Measurements from ENCODE around the gene GOPC. TPM values are rescaled to one million over a fixed set of nuclear protein-coding genes. Genes with fewer than 3 reads are reported as not detected.

Gene GOPC
- total RNA-seq, 4 donors from 2014 or later, result 11.0 to 22.9 (median 16.7) TPM

DNA sequence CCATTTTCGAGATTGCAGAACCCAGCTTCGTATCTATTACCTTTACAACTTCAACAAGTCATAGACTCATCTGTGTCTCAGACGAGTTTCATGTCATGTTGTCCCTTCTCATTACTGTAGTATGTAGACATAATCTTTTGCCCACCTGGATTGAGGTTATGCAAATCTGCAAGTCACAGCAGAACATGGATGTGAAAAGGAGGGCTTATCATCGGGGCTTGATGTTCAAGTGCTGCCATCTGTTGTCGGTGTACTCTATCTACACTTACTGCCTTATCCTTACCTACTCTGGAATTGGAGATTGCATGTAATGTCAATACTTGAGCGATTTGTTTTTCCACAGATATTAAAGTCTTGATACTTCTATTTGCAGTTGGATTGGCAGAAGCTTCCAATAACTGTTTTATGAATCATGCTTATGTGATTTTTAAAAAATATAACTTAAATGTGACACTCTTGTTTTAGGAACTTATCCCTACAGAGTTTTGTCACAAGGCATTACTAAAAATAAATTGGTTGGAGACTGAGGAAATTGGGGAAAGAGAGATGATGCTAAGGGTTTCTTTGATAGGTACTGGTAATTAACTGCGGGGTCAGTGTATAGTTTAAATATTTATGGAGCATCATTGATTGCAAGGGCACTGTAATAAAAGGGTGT is 3.0 kb upstream of the GOPC start:
- no peak for DNase-seq
- no peak overlapping the region for H3K27ac ChIP-seq
- H3K4me1 ChIP-seq, result peaks cover 4 to 23% (median 5%) of the 10 kb centered on the region in 3 donors
- no peaks in the 10 kb centered on the region for H3K36me3 ChIP-seq
- WGBS, 2 donors, result 25 to 27% methylated on average over 7 of the region's 7 CpGs
- H3K27me3 ChIP-seq, result no peaks in the 10 kb centered on the region
- no peaks in the 10 kb centered on the region for H3K9me3 ChIP-seq
- intact Hi-C loops (cut with DNase I), result no loop called here
- no peak overlapping the region for H3K4me3 ChIP-seq
- no peak for TF ChIP-seq POLR2A (IDR thresholded peaks at IDR 0.05)
- TF ChIP-seq, protein P1, sequence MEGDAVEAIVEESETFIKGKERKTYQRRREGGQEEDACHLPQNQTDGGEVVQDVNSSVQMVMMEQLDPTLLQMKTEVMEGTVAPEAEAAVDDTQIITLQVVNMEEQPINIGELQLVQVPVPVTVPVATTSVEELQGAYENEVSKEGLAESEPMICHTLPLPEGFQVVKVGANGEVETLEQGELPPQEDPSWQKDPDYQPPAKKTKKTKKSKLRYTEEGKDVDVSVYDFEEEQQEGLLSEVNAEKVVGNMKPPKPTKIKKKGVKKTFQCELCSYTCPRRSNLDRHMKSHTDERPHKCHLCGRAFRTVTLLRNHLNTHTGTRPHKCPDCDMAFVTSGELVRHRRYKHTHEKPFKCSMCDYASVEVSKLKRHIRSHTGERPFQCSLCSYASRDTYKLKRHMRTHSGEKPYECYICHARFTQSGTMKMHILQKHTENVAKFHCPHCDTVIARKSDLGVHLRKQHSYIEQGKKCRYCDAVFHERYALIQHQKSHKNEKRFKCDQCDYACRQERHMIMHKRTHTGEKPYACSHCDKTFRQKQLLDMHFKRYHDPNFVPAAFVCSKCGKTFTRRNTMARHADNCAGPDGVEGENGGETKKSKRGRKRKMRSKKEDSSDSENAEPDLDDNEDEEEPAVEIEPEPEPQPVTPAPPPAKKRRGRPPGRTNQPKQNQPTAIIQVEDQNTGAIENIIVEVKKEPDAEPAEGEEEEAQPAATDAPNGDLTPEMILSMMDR (IDR thresholded peaks at IDR 0.05), result peak; percentile 37 to 69 (median 56)

DNA sequence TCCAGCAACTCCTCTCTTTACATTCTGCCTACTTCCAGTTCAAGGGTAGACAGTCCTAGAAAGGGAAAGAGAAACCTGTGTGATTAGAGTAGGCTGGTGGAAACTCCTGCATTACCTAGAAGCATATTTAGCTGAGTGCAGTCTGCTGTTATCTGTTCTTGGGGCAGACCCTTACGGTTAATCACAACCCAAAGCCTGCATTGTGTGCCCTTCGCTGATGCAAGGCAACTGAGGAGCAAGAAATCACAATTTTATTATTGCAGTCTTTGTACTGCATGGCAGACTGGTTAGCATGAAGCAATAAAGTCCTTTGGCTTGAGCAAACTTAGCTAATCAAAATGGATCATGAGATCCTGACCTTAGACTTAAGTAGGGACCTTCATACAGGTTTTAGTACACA is 1.5 kb upstream of the GOPC start:
- H3K9me3 ChIP-seq, result no peaks in the 10 kb centered on the region
- no peaks in the 10 kb centered on the region for H3K27me3 ChIP-seq
- H3K4me1 ChIP-seq, result peaks cover 4 to 38% (median 15%) of the 10 kb centered on the region in 3 donors
- no peak overlapping the region for H3K27ac ChIP-seq
- H3K36me3 ChIP-seq, result peaks cover 0 to 1% (median 0%) of the 10 kb centered on the region in 3 donors
- no peak for TF ChIP-seq POLR2A (IDR thresholded peaks at IDR 0.05)
- TF ChIP-seq, protein P1 (IDR thresholded peaks at IDR 0.05), result no peak
- WGBS, 2 donors, result 90% methylated on average over 2 of the region's 2 CpGs
- intact Hi-C loops (cut with DNase I), result no loop called here
- DNase-seq, result no peak
- H3K4me3 ChIP-seq, result no peak overlapping the region

DNA sequence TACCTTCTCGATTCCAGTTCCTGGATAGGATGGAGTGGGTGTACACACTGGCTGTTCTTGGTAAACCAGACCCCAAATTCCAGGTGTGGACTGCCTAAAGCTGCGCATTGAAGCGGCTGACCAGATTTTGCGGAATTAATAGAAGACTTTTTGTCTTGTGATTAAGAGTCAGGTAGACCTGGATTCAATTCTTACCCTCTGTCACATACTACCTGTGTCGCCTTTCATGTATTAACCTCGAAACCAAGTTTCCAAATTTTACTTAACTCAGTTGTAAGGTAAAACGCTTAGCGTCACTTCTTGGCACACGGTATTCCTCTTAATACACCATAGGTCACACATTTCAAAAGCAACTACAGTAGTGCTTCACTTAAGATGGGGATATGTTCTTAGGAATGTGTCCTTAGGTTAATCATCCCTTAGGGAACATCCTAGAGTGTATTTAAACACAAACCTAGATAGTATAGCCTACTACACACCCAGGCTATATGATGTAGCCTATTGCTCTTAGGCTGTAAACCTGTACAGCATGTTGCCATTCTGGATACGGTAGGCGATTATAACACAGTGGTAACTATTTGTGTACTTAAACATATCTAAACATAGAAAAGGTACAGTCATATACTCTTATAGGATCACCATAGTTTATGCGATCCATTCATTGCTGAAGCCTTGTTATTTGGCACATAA is 733 bp upstream of the GOPC start:
- Histone ChIP-seq H3K4me1 (peaks cover 4 to 43% (median 18%) of the 10 kb centered on the region in 3 donors), H3K4me3 (peak overlapping the region; percentile 84 to 99 (median 92)), H3K27me3 (no peaks in the 10 kb centered on the region), H3K36me3 (peaks cover 0 to 9% (median 0%) of the 10 kb centered on the region in 3 donors), H3K27ac (peak overlapping the region; percentile 82 to 97 (median 96)), H3K9me3 (no peaks in the 10 kb centered on the region)
- WGBS, 2 donors, result 56 to 60% methylated on average over 12 of the region's 12 CpGs
- intact Hi-C loops (cut with DNase I), result no loop called here
- DNase-seq, result no peak
- TF ChIP-seq, protein P1 (IDR thresholded peaks at IDR 0.05), result no peak
- no peak for TF ChIP-seq POLR2A (IDR thresholded peaks at IDR 0.05)

DNA sequence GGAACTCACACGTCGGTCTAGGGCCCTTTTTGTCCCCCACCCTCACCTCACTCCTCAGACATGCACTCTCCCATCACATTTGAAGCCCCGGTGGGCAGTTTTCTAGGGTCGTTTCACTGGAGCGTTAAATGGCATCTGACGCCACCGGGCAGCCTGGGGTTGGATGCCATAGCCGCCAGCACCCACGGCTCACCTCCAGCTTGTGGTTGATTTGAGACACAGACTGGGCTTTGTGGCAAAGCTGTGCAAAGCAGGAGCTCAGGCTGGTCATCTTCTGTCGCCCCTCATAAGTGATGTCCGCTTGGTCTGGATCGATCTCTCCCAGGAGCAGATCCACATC is 530 bp downstream of the GOPC start:
- Histone ChIP-seq H3K9me3 (no peaks in the 10 kb centered on the region), H3K36me3 (peaks cover 0 to 22% (median 0%) of the 10 kb centered on the region in 3 donors), H3K27me3 (no peaks in the 10 kb centered on the region), H3K27ac (peak overlapping the region; percentile 82 to 97 (median 96)), H3K4me3 (peak overlapping the region; percentile 84 to 99 (median 92)), H3K4me1 (peaks cover 4 to 43% (median 18%) of the 10 kb centered on the region in 3 donors)
- no peak for DNase-seq
- no peak for TF ChIP-seq POLR2A (IDR thresholded peaks at IDR 0.05)
- TF ChIP-seq, protein P1 (IDR thresholded peaks at IDR 0.05), result no peak
- intact Hi-C loops (cut with DNase I), result no loop called here
- 0% methylated on average over 8 to 9 of the region's 12 CpGs for WGBS, 2 donors

DNA sequence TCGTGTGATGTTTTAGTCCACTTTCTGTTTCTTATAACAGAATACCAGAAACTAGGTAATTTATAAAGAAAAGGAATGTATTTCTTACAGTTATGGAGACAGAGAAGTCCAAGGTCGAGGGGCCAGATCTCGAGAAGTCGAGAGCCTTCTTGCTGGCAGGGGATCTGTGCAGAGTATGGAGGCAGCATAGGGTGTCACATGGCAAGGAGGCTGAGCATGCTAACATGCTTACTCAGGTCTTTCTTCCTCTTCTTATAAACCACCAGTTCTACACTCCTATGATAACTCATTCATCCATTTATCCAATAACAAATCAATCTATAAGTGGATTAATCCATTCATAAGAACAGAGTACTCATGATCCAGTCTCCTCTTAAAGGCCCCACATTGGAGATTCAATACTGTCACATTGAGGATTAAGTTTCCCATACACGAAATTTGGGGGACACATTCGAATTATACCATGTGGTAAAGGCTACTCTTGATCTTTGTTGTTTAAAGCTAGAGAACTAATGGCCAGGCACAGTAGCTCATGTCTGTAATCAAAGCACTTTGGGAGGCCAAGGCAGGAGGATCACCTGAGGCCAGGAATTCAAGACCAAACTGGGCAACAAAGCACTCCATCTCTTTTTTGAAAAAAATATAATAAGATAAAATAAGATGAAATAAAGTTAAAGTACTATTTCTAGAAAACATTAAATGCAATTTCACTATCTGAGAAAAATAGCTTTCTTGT is 2.1 kb downstream of the GOPC start:
- Histone ChIP-seq H3K27ac (no peak overlapping the region), H3K27me3 (no peaks in the 10 kb centered on the region), H3K36me3 (peaks cover 0 to 24% (median 0%) of the 10 kb centered on the region in 3 donors), H3K4me1 (peaks cover 4 to 41% (median 18%) of the 10 kb centered on the region in 3 donors), H3K9me3 (no peaks in the 10 kb centered on the region), H3K4me3 (peak overlapping the region in 1 of 4 donors; percentile 42)
- no peak for DNase-seq
- intact Hi-C loops (cut with DNase I), result no loop called here
- TF ChIP-seq, protein P1 (IDR thresholded peaks at IDR 0.05), result no peak
- TF ChIP-seq POLR2A (IDR thresholded peaks at IDR 0.05), result no peak
- WGBS, 2 donors, result 66 to 76% methylated on average over 6 of the region's 6 CpGs
